HepG2 (cell line): ENCODE data around the gene ASTN2. TPM values are rescaled to one million over a fixed set of nuclear protein-coding genes. Genes with fewer than 3 reads are reported as not detected.

ENCODE experiments used
- CBX5 ChIP-seq: sonication (generic); formaldehyde crosslinking; IDR thresholded peaks from 2 replicates; pipeline ENCODE4 v1.4.0; 2020; ENCODE audit warnings: missing genetic modification reagents, borderline replicate concordance
- CENPBD1 ChIP-seq: sonication (generic); formaldehyde crosslinking; IDR thresholded peaks from 2 replicates; pipeline ENCODE4 v1.8.0; 2022; ENCODE audit warnings: missing genetic modification reagents, low read depth, mild to moderate bottlenecking, borderline replicate concordance
- DNMT3B ChIP-seq: conservative IDR thresholded peaks from 2 replicates; pipeline ENCODE4 v1.6.1; 2016; ENCODE audit warnings: missing biosample characterization, control low read depth
- HIC2 ChIP-seq: sonication (generic); formaldehyde crosslinking; IDR thresholded peaks from 2 replicates; pipeline ENCODE4 v1.9.0; 2022; ENCODE audit warnings: low read depth, missing genetic modification reagents
- KDM2A ChIP-seq: sonication (generic); formaldehyde crosslinking; IDR thresholded peaks from 2 replicates; pipeline ENCODE4 v1.4.0; 2020; ENCODE audit warnings: low read depth, missing genetic modification reagents, borderline replicate concordance
- NFE2L2 ChIP-seq: fragments of 150-350 bp; IDR thresholded peaks from 2 replicates; pipeline ENCODE4 v1.6.1; 2014; ENCODE audit warnings: low read length
- PATZ1 ChIP-seq: sonication (generic); formaldehyde crosslinking; IDR thresholded peaks from 2 replicates; pipeline ENCODE4 v1.4.0; 2020; ENCODE audit warnings: missing genetic modification reagents
- POGZ ChIP-seq: sonication (generic); formaldehyde crosslinking; IDR thresholded peaks from 2 replicates; pipeline ENCODE4 v1.4.0; 2020; ENCODE audit warnings: mild to moderate bottlenecking, missing genetic modification reagents
- SYNCRIP ChIP-seq: fragments of 200-400 bp; formaldehyde crosslinking; IDR thresholded peaks from 2 replicates; pipeline ENCODE4 v1.6.1; 2018; ENCODE audit warnings: mild to moderate bottlenecking, low read depth, low read length; ENCODE audit not compliant: insufficient read depth
- TOE1 ChIP-seq: sonication (generic); formaldehyde crosslinking; IDR thresholded peaks from 2 replicates; pipeline ENCODE4 v1.4.0; 2020; ENCODE audit warnings: mild to moderate bottlenecking, missing genetic modification reagents
- ZNF331 ChIP-seq: sonication (generic); formaldehyde crosslinking; IDR thresholded peaks from 2 replicates; pipeline ENCODE4 v1.4.0; 2020; ENCODE audit warnings: missing genetic modification reagents
- ZNF343 ChIP-seq: sonication (generic); formaldehyde crosslinking; IDR thresholded peaks from 2 replicates; pipeline ENCODE4 v1.4.0; 2020; ENCODE audit warnings: mild to moderate bottlenecking, missing genetic modification reagents
- polyA plus RNA-seq, 8 experiments: library from polyadenylated mRNA; depleted of rRNA in 3 of 8; stranded (reverse) in 7 of 8; unstranded in 1 of 8; fragments of >200 nt; fragmentation: Illumina TruSeq in 4 of 8; extraction: Trizol in 4 of 8; gene quantifications; 2 replicates each; pipeline versions ENCODE4 v1.2.1 to v1.2.3, GENCODE V29; 2011 to 2016; ENCODE audit warnings: low read depth in 4 of 8, missing spikeins in 1 of 8, mixed read lengths in 1 of 8; ENCODE audit not compliant: insufficient read depth in 1 of 8
- total RNA-seq, 5 experiments: library from RNA; depleted of rRNA; stranded (reverse); fragments of >200 nt; fragmentation: Illumina TruSeq; extraction: Trizol; gene quantifications; 2 replicates each; pipeline ENCODE4 v1.2.3, GENCODE V29; 2016; ENCODE audit warnings: low read depth in 1 of 5
- TF ChIP-seq, protein P1 (sequence below): sonication (generic); formaldehyde crosslinking; IDR thresholded peaks from 2 replicates; pipeline ENCODE4 v1.5.1; 2020; ENCODE audit warnings: missing genetic modification reagents, mild to moderate bottlenecking, borderline replicate concordance
- TF ChIP-seq, protein P2 (sequence below): sonication (generic); formaldehyde crosslinking; conservative IDR thresholded peaks from 2 replicates; pipeline ENCODE4 v1.5.0; 2020; ENCODE audit warnings: missing genetic modification reagents
- TF ChIP-seq, protein P3 (sequence below): sonication (generic); formaldehyde crosslinking; IDR thresholded peaks from 2 replicates; pipeline ENCODE4 v1.5.0; 2020; ENCODE audit warnings: missing genetic modification reagents
- TF ChIP-seq, protein P4 (sequence below): sonication (generic); formaldehyde crosslinking; IDR thresholded peaks from 2 replicates; pipeline ENCODE4 v1.5.0; 2020; ENCODE audit warnings: mild to moderate bottlenecking, missing genetic modification reagents

ASTN2 gene
- total and polyA plus RNA-seq, 2 of the 13 experiments (the other 11 are each of a cell fraction or from before 2014, with no cell fraction given) = 5.2 to 13.5 TPM

GRCh38 chr9:116572095-116572748 is 842.6 kb downstream of the ASTN2 start (continued):
- TF ChIP-seq, protein P1, sequence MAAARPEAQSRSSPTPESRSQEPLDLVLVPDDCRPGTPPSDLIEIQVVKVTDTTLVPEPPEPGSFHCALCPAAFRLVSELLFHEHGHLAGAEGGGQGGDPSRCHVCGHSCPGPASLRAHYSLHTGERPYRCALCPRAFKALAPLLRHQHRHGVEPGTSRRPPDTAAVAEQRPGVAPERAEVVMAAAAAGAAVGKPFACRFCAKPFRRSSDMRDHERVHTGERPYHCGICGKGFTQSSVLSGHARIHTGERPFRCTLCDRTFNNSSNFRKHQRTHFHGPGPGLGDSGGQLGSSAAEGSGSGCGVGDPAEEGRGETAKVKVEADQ = 0 out of 2 replicates have a peak, but pooled peaks have one; percentile 57
- TF ChIP-seq ZNF331 (no peak), HIC2 (CRISPR knock-in tag) (no peak), CENPBD1 (CRISPR knock-in tag) (no peak), PATZ1 (CRISPR knock-in tag) (peak; percentile 8; the same call in 1 of the 2 replicates), NFE2L2 (no peak), KDM2A (CRISPR knock-in tag) (peak; percentile 65), TOE1 (CRISPR knock-in tag) (no peak), SYNCRIP (no peak), ZNF343 (no peak), POGZ (CRISPR knock-in tag) (0 out of 2 replicates have a peak, but pooled peaks have one; percentile 19), DNMT3B (CRISPR knock-in tag) (no peak), CBX5 (peak; percentile 65; the same call in 1 of the 2 replicates)
- TF ChIP-seq, protein P2, sequence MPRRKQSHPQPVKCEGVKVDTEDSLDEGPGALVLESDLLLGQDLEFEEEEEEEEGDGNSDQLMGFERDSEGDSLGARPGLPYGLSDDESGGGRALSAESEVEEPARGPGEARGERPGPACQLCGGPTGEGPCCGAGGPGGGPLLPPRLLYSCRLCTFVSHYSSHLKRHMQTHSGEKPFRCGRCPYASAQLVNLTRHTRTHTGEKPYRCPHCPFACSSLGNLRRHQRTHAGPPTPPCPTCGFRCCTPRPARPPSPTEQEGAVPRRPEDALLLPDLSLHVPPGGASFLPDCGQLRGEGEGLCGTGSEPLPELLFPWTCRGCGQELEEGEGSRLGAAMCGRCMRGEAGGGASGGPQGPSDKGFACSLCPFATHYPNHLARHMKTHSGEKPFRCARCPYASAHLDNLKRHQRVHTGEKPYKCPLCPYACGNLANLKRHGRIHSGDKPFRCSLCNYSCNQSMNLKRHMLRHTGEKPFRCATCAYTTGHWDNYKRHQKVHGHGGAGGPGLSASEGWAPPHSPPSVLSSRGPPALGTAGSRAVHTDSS = no peak
- TF ChIP-seq, protein P3, sequence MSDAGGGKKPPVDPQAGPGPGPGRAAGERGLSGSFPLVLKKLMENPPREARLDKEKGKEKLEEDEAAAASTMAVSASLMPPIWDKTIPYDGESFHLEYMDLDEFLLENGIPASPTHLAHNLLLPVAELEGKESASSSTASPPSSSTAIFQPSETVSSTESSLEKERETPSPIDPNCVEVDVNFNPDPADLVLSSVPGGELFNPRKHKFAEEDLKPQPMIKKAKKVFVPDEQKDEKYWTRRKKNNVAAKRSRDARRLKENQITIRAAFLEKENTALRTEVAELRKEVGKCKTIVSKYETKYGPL (CRISPR knock-in tag) = no peak
- TF ChIP-seq, protein P4, sequence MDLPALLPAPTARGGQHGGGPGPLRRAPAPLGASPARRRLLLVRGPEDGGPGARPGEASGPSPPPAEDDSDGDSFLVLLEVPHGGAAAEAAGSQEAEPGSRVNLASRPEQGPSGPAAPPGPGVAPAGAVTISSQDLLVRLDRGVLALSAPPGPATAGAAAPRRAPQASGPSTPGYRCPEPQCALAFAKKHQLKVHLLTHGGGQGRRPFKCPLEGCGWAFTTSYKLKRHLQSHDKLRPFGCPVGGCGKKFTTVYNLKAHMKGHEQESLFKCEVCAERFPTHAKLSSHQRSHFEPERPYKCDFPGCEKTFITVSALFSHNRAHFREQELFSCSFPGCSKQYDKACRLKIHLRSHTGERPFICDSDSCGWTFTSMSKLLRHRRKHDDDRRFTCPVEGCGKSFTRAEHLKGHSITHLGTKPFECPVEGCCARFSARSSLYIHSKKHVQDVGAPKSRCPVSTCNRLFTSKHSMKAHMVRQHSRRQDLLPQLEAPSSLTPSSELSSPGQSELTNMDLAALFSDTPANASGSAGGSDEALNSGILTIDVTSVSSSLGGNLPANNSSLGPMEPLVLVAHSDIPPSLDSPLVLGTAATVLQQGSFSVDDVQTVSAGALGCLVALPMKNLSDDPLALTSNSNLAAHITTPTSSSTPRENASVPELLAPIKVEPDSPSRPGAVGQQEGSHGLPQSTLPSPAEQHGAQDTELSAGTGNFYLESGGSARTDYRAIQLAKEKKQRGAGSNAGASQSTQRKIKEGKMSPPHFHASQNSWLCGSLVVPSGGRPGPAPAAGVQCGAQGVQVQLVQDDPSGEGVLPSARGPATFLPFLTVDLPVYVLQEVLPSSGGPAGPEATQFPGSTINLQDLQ (CRISPR knock-in tag) = 0 out of 2 replicates have a peak, but pooled peaks have one; percentile 2
